Heart left ventricle (tissue), 13 donors: Measurements from ENCODE around the gene ZNF77.

Source experiments
- POLR2A ChIP-seq, 2 donors: fragments of 450-650 bp; IDR thresholded peaks; one replicate each; pipeline ENCODE4 v1.6.1; 2017; ENCODE audit warnings: antibody characterized with exemption in 2 of 2, mild to moderate bottlenecking in 2 of 2, moderate library complexity in 2 of 2
- TF ChIP-seq, protein P1 (sequence below), 12 donors: fragments of 200-600 bp; sonication (generic) in 4 of 12; IDR thresholded peaks; one replicate each; pipeline versions ENCODE4 v1.5.0 to v1.8.0; 2018 to 2022; ENCODE audit warnings: antibody characterized with exemption in 12 of 12, mild to moderate bottlenecking in 5 of 12
- donor health status: ischemic (EF 13 %, LVEDD 7.1; RV severe dilation, severe dysfunction).
- donor health status: DM: no; HTN: yes; CAD: no.
- donor health status: DM: no; HTN: no; CAD: no.
- donor health status: ischemic (EF 25% LVEDD 6.9; RV normal size, moderate dysfunction).
- donor health status: ischemic (EF 25% LVEDD 5.7; RV mildly dilated, moderate dysfunction).
- donor health status: ischemic (EF 35%, LVEDD 5.7; RV mildly dilated, moderate dysfunction).
- donor health status: nonischemic (EF 11% LVEDD 7.7; RV severe dilation, severe dysfunction).
- donor health status: DM: yes; HTN: yes; CAD: no.
- donor health status: PGD.
- donor health status: ischemic (EF 29% LVEDD 5.4; RV normal size, mild dysfunction).
- donor health status: nonischemic (EF 23%, LVEDD 6.1; RV moderate dilation, normal function).

DNA sequence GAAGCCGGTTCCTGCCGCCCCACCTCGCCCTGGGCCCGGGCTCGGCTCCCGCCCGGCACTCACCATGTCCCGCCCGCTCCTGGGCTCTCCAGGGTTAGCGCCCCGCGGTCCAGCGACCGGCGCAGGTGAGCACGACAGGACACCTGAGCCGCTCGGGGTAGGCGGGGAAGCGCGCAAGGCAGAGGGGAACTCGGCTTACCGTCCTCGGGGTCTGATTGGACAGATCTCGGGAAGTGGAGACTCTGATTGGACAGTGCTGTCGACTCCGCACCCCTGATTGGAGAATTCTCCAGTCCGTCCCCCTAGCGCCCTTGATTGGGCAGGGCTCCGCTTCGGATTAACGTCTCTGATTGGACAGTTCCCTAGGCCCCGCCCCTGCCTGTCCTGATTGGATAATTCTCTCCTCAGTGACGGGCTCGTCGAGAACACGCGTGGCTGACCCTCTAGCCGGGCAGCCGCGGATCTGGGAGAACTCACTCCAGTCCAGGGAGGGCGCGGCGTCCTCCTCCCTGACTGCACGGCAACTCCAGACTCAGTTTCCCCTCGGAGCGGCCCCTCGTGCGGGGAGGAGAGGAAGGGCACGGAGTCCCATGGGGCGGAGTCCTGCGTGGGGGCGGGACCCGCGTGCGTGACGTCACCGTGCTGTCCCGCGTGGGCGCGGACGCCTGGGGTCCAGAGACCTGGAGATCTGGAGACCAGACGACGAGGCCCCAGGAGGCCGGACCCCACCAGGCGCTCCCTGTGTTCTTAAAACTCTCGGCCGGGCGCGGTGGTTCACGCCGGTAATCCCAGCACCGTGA, at the start of gene ZNF77:
- TF ChIP-seq, protein P1, sequence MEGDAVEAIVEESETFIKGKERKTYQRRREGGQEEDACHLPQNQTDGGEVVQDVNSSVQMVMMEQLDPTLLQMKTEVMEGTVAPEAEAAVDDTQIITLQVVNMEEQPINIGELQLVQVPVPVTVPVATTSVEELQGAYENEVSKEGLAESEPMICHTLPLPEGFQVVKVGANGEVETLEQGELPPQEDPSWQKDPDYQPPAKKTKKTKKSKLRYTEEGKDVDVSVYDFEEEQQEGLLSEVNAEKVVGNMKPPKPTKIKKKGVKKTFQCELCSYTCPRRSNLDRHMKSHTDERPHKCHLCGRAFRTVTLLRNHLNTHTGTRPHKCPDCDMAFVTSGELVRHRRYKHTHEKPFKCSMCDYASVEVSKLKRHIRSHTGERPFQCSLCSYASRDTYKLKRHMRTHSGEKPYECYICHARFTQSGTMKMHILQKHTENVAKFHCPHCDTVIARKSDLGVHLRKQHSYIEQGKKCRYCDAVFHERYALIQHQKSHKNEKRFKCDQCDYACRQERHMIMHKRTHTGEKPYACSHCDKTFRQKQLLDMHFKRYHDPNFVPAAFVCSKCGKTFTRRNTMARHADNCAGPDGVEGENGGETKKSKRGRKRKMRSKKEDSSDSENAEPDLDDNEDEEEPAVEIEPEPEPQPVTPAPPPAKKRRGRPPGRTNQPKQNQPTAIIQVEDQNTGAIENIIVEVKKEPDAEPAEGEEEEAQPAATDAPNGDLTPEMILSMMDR (IDR thresholded peaks at IDR 0.05) = no peak
- peak in 1 of 2 donors; percentile 19 for TF ChIP-seq POLR2A (IDR thresholded peaks at IDR 0.05)
